Heart right ventricle (tissue), 16 donors: Measurements from ENCODE around the gene LARGE1. TPM values are rescaled to one million over a fixed set of nuclear protein-coding genes. Genes with fewer than 3 reads are reported as not detected.
A peak's percentile ranks its signal among the peaks of the same experiment; 100 is the strongest.

ENCODE experiments used
- ATAC-seq, 8 donors: fragments of 200-7000 bp; cut with Tn5 transposase; one replicate each; pipeline ENCODE4 v1.9.1; 2020; ENCODE audit warnings: mild to moderate bottlenecking in 8 of 8, moderate library complexity in 8 of 8, moderate number of reproducible peaks in 1 of 8
- DNase-seq, 2 donors: peaks; one replicate each; pipeline ENCODE4 v3.0.0-alpha.2; 2020
- H3K27ac ChIP-seq, 10 donors: fragments of 200-600 bp; sonication (generic) in 2 of 10; one replicate each; pipeline versions ENCODE4 v1.5.0 to v1.8.0; 2020 to 2022; ENCODE audit warnings: mild to moderate bottlenecking in 3 of 10
- H3K27me3 ChIP-seq, 7 donors: fragments of 200-600 bp; one replicate each; pipeline ENCODE4 v1.8.0; 2021 to 2022; ENCODE audit warnings: mild to moderate bottlenecking in 2 of 7
- H3K36me3 ChIP-seq, 9 donors: fragments of 200-600 bp; sonication (generic) in 1 of 9; one replicate each; pipeline versions ENCODE4 v1.5.0 to v1.8.0; 2020 to 2022; ENCODE audit warnings: mild to moderate bottlenecking in 2 of 9
- H3K4me1 ChIP-seq, 9 donors: fragments of 200-600 bp; sonication (generic) in 1 of 9; one replicate each; pipeline versions ENCODE4 v1.5.0 to v1.8.0; 2020 to 2022; ENCODE audit warnings: mild to moderate bottlenecking in 4 of 9
- H3K4me3 ChIP-seq, 10 donors: fragments of 200-600 bp; sonication (generic) in 2 of 10; one replicate each; pipeline versions ENCODE4 v1.5.0 to v1.8.0; 2020 to 2022; ENCODE audit warnings: mild to moderate bottlenecking in 7 of 10, moderate library complexity in 2 of 10
- H3K9me3 ChIP-seq, 11 donors: fragments of 200-600 bp in 10 of 11; sonication (generic) in 2 of 11; one replicate each; pipeline versions ENCODE4 v1.5.0 to v1.8.0; 2013 to 2022; ENCODE audit warnings: mild to moderate bottlenecking in 2 of 11, control low read depth in 1 of 11, moderate library complexity in 1 of 11
- CTCF ChIP-seq, 9 donors: fragments of 200-600 bp; sonication (generic) in 2 of 9; IDR thresholded peaks; one replicate each; pipeline versions ENCODE4 v1.5.0 to v1.8.0; 2021 to 2022; ENCODE audit warnings: antibody characterized with exemption in 9 of 9, mild to moderate bottlenecking in 5 of 9, moderate library complexity in 1 of 9
- WGBS, 2 donors: extraction: QIAGEN DNeasy Blood & Tissue Kit; methylation state at CpG; one replicate each; pipeline ENCODE4 v1.1.7; 2013; ENCODE audit warnings: inconsistent platforms in 1 of 2; 5-methylcytosine and 5-hydroxymethylcytosine counted together
- intact Hi-C, 10 donors: fragments of 100-400 bp; cut with DNase I; formaldehyde crosslinking; loops; one replicate each; pipeline versions ENCODE4 v1.11.1 to v1.14.2; 2022
- long read RNA-seq, 3 donors: library from polyadenylated mRNA; unstranded; transcript quantifications; one replicate each; pipeline ENCODE4 v2.0.0, GENCODE V29; 2020 to 2021
- polyA plus RNA-seq, 2 donors: library from polyadenylated mRNA; stranded (reverse); fragments of 200-250 nt; gene quantifications; one replicate each; pipeline ENCODE4 v1.2.3, GENCODE V29; 2013
- total RNA-seq, 10 donors: library from RNA; stranded (reverse); fragmentation: NEBNext Ultra II Directional in 3 of 10; extraction: Animal tissue kit (Norgen Biotek cat#: 25700) in 3 of 10; gene quantifications; one replicate each; pipeline versions ENCODE4 v1.2.1 to v1.2.4, GENCODE V29; 2021 to 2023
- donor health status: Arrhythmogenic right ventricular cardiomyopathy.
- donor health status: ischemic (EF 13 %, LVEDD 7.1; RV severe dilation, severe dysfunction).
- donor health status: healthy with polysubstance abuse.
- donor health status: DM: no; HTN: yes; CAD: no.
- donor health status: DM: no; HTN: no; CAD: no.
- donor health status: ischemic (EF 25% LVEDD 6.9; RV normal size, moderate dysfunction).
- donor health status: ischemic (EF 25% LVEDD 5.7; RV mildly dilated, moderate dysfunction).
- donor health status: healthy.
- donor health status: DM: yes; HTN: yes; CAD: no.
- donor health status: Ischemic cardiomyopathy.
- donor health status: ischemic (EF 35%, LVEDD 5.7; RV mildly dilated, moderate dysfunction).
- donor health status: nonischemic (EF 11% LVEDD 7.7; RV severe dilation, severe dysfunction).
- donor health status: DM: yes; HTN: yes; CAD: no.
- donor health status: PGD.
- donor health status: ischemic (EF 29% LVEDD 5.4; RV normal size, mild dysfunction).
- donor health status: nonischemic (EF 23%, LVEDD 6.1; RV moderate dilation, normal function).

Gene LARGE1
- total RNA-seq (100 to 1,000 TPM; 118 to 184 (median 148) TPM), polyA plus RNA-seq (10 to 100 TPM; 33.7 to 34.3 TPM)
- long read RNA-seq, donor 1, full-length matches to known transcripts, result 22 of 215 reads
- long read RNA-seq, donor 1, partial matches to known transcripts, result 121 of 215 reads
- long read RNA-seq, donor 1, other reads (novel, unspliced or antisense), result 72 of 215 reads
- long read RNA-seq, donor 2, full-length matches to known transcripts, result 23 of 224 reads
- long read RNA-seq, donor 2, partial matches to known transcripts, result 122 of 224 reads
- long read RNA-seq, donor 2, other reads (novel, unspliced or antisense), result 79 of 224 reads
- long read RNA-seq, donor 3, full-length matches to known transcripts, result 8 of 649 reads
- long read RNA-seq, donor 3, partial matches to known transcripts, result 578 of 649 reads
- long read RNA-seq, donor 3, other reads (novel, unspliced or antisense), result 63 of 649 reads

- intact Hi-C loops, result loop anchor here (5.0 to 10.0 kb wide), 13 partner anchors 68 to 1105 kb away; no protein-coding TSS in a partner anchor
- H3K9me3 ChIP-seq, result no peaks in the 10 kb centered on the region
- peak within 1 kb of the TSS; percentile 73 to 94 (median 85) for H3K4me3 ChIP-seq
- peak in 2 of 8 donors; percentile 1 to 11 for ATAC-seq
- DNase-seq, result peak; percentile 23 to 54
- H3K27ac ChIP-seq, result peak within 1 kb of the TSS in 9 of 10 donors; percentile 78 to 91 (median 82)
- peaks cover 0 to 64% (median 37%) of the 10 kb centered on the region in 9 donors for H3K4me1 ChIP-seq
- TF ChIP-seq CTCF (IDR thresholded peaks at IDR 0.05), result no peak
- H3K27me3 ChIP-seq, result peaks cover 0 to 57% (median 0%) of the 10 kb centered on the region in 7 donors
- WGBS, 2 donors, result 0% methylated on average over 8 to 47 of the region's 47 CpGs
- H3K36me3 ChIP-seq, result no peaks in the 10 kb centered on the region
Observed at GRCh38 chr22:33920197-33920540, at the start of gene LARGE1. Gene LARGE1, minus strand, starts transcription at chr22:33920476.

- Histone ChIP-seq H3K4me1 (no peaks in the 10 kb centered on the region), H3K4me3 (no peak overlapping the region), H3K27ac (no peak overlapping the region), H3K36me3 (no peaks in the 10 kb centered on the region), H3K9me3 (peaks cover 0 to 4% (median 0%) of the 10 kb centered on the region in 11 donors), H3K27me3 (peaks cover 0 to 18% (median 0%) of the 10 kb centered on the region in 7 donors)
- intact Hi-C loops, result no loop called here
- DNase-seq (no peak), ATAC-seq (no peak)
- no peak for TF ChIP-seq CTCF (IDR thresholded peaks at IDR 0.05)
Observed at GRCh38 chr22:33969045-33969444, 48.8 kb upstream of the LARGE1 start.

GRCh38 chr22:33964121-33964520, 43.8 kb upstream of the LARGE1 start:
- DNase-seq, result no peak
- Histone ChIP-seq H3K36me3 (no peaks in the 10 kb centered on the region), H3K9me3 (no peaks in the 10 kb centered on the region), H3K4me1 (no peaks in the 10 kb centered on the region), H3K27ac (no peak overlapping the region), H3K4me3 (no peak overlapping the region), H3K27me3 (no peaks in the 10 kb centered on the region)
- 84% methylated on average over 1 of the region's 1 CpG for WGBS, 2 donors
- intact Hi-C loops, result no loop called here
- no peak for ATAC-seq
- TF ChIP-seq CTCF (IDR thresholded peaks at IDR 0.05), result no peak

- peaks cover 0 to 3% (median 0%) of the 10 kb centered on the region in 9 donors for H3K4me1 ChIP-seq
- H3K27me3 ChIP-seq, result no peaks in the 10 kb centered on the region
- DNase-seq (no peak), ATAC-seq (no peak)
- H3K9me3 ChIP-seq, result no peaks in the 10 kb centered on the region
- 83 to 87% methylated on average over 7 of the region's 7 CpGs for WGBS, 2 donors
- intact Hi-C loops, result no loop called here
- H3K4me3 ChIP-seq, result no peak overlapping the region
- H3K27ac ChIP-seq, result no peak overlapping the region
- no peaks in the 10 kb centered on the region for H3K36me3 ChIP-seq
- TF ChIP-seq CTCF (IDR thresholded peaks at IDR 0.05), result no peak
Observed at GRCh38 chr22:33962409-33962808, 42.1 kb upstream of the LARGE1 start.
